Uterus (tissue), 2 donors: ENCODE results near the gene NASP.

Source experiments
- POLR2A ChIP-seq, 2 donors: fragments of 450-650 bp; IDR thresholded peaks; one replicate each; pipeline ENCODE4 v1.6.1; 2016; ENCODE audit warnings: antibody characterized with exemption in 2 of 2, mild to moderate bottlenecking in 1 of 2, moderate library complexity in 1 of 2
- TF ChIP-seq, protein P1 (sequence below), 4 experiments: fragments of 200-600 bp in 2 of 4; fragments of 450-650 bp in 2 of 4; sonication (generic) in 2 of 4; IDR thresholded peaks; one replicate each; pipeline ENCODE4 v1.5.1; 2016 to 2019; ENCODE audit warnings: antibody characterized with exemption in 4 of 4, mild to moderate bottlenecking in 2 of 4, moderate library complexity in 1 of 4

DNA sequence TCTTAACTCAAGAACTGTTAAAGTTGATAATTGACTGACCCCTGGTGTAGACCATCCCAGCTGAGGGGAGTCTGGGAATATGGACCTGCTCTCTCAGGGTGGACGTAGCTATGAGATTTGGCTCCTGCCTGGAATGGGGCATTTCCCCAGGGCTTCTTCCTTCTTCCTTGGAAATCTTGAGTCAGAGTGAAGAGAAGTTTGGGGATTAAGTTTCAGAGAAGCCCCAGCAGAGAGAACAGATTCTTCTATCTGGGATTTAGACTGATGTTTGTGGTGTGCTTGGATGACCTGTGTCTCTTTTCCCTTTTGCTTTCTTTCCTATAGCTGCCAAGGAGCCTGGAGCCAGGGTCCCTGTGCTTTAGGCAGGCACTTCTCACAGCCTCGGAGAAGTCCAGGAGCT lies 20.0 kb upstream of the NASP start:
- TF ChIP-seq, protein P1, sequence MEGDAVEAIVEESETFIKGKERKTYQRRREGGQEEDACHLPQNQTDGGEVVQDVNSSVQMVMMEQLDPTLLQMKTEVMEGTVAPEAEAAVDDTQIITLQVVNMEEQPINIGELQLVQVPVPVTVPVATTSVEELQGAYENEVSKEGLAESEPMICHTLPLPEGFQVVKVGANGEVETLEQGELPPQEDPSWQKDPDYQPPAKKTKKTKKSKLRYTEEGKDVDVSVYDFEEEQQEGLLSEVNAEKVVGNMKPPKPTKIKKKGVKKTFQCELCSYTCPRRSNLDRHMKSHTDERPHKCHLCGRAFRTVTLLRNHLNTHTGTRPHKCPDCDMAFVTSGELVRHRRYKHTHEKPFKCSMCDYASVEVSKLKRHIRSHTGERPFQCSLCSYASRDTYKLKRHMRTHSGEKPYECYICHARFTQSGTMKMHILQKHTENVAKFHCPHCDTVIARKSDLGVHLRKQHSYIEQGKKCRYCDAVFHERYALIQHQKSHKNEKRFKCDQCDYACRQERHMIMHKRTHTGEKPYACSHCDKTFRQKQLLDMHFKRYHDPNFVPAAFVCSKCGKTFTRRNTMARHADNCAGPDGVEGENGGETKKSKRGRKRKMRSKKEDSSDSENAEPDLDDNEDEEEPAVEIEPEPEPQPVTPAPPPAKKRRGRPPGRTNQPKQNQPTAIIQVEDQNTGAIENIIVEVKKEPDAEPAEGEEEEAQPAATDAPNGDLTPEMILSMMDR (IDR thresholded peaks at IDR 0.05): no peak
- no peak for TF ChIP-seq POLR2A (IDR thresholded peaks at IDR 0.05)
